Cardiac fibroblast (primary cell): ENCODE data around the gene TAC4.

Source experiments
- DNase-seq, 2 donors: peaks; one replicate each; pipeline versions ENCODE4 v3.0.0 to v3.0.0-alpha.2; 2010; ENCODE audit warnings: low read depth in 2 of 2
- H3K4me3 ChIP-seq, 2 donors: replicated peaks in 1 of 2; 1 replicate in 1 of 2; 2 replicates in 1 of 2; pipeline ENCODE4 v1.5.1; 2011; ENCODE audit warnings: low read depth in 2 of 2, low read length in 2 of 2, mild to moderate bottlenecking in 2 of 2, moderate library complexity in 1 of 2
- TF ChIP-seq, protein P1 (sequence below): IDR thresholded peaks from one replicate; pipeline ENCODE4 v1.5.1; 2011; ENCODE audit warnings: low read depth, mild to moderate bottlenecking, low read length, inconsistent platforms

Gene TAC4

DNA sequence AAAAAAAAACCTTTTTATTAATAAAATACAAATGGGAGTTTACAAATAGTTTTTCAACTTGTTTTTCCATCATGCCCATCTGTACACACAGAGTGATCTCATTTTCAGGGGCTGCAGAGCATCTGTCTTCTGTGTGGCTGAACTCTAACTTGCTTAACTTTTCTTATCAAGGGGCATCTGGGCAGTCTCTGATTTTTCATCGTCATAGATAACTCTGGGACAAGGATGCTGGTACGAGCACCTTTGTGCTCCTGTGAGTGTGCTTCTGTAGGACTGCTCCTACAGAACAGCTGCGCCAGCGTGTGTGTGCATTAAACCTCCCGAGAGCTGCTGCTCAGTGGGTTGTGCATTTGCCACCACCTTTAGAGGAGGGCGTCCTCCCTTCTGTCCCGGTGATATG is 34.6 kb upstream of the TAC4 start:
- DNase-seq: no peak
- TF ChIP-seq, protein P1, sequence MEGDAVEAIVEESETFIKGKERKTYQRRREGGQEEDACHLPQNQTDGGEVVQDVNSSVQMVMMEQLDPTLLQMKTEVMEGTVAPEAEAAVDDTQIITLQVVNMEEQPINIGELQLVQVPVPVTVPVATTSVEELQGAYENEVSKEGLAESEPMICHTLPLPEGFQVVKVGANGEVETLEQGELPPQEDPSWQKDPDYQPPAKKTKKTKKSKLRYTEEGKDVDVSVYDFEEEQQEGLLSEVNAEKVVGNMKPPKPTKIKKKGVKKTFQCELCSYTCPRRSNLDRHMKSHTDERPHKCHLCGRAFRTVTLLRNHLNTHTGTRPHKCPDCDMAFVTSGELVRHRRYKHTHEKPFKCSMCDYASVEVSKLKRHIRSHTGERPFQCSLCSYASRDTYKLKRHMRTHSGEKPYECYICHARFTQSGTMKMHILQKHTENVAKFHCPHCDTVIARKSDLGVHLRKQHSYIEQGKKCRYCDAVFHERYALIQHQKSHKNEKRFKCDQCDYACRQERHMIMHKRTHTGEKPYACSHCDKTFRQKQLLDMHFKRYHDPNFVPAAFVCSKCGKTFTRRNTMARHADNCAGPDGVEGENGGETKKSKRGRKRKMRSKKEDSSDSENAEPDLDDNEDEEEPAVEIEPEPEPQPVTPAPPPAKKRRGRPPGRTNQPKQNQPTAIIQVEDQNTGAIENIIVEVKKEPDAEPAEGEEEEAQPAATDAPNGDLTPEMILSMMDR: no peak
- H3K4me3 ChIP-seq: no peak overlapping the region

DNA sequence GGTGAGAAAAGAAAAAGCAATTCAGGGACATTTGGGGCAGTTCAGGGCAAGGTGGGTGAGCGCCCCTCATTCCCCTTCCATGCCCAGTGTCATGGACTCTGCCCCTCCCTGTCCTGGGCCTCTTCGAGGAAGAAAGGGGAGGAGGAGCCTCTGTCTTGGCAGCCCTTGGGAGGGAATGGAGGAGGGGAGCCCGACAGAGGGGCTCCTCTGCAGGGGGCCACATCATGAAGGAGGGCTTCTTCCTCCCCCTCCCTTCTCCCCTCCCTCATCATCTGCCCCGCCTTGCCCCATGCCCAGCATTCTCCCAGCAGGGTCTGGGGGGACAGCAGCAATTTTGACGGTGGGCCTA is 33.2 kb upstream of the TAC4 start:
- TF ChIP-seq, protein P1: no peak
- H3K4me3 ChIP-seq: no peak overlapping the region
- DNase-seq: no peak

DNA sequence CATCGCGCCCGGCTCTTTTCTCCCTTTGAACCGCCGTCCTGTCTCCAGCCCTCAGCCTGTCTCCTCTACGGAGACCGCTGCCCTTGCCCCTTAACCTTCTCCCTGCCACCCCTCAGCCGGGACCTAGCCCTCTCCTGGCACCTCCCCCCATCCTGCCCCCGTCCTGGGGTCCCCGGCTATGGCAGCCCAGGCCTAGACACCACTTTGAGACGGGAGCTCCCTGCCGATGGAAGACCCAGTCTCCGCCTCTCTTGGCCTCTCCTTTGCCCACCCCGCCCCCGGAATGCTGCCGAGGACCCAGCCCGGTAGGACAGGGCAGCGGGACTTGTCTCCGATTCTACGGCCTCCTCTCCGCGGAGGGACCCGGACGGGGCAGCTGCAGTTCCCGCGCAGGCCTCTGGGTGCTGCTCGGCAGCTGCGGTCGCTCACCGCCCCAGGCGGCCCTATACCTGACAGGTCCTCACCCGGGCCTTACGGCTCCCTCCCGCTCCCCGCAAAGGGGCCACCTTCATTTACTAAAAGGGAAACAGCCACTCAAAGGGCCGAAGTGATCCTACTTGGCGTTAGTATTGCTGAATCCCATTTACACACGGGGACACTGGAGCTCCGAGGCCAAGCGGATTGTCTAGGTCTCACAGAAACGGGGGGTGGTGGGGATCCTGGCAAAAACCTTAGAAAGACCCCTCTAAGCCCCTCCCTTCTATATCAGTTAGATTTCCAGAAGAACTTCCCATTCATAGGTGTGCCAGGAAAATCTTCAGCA is 32.6 kb upstream of the TAC4 start:
- peak; percentile 56 to 71 for DNase-seq
- TF ChIP-seq, protein P1: peak; percentile 99
- H3K4me3 ChIP-seq: no peak overlapping the region

DNA sequence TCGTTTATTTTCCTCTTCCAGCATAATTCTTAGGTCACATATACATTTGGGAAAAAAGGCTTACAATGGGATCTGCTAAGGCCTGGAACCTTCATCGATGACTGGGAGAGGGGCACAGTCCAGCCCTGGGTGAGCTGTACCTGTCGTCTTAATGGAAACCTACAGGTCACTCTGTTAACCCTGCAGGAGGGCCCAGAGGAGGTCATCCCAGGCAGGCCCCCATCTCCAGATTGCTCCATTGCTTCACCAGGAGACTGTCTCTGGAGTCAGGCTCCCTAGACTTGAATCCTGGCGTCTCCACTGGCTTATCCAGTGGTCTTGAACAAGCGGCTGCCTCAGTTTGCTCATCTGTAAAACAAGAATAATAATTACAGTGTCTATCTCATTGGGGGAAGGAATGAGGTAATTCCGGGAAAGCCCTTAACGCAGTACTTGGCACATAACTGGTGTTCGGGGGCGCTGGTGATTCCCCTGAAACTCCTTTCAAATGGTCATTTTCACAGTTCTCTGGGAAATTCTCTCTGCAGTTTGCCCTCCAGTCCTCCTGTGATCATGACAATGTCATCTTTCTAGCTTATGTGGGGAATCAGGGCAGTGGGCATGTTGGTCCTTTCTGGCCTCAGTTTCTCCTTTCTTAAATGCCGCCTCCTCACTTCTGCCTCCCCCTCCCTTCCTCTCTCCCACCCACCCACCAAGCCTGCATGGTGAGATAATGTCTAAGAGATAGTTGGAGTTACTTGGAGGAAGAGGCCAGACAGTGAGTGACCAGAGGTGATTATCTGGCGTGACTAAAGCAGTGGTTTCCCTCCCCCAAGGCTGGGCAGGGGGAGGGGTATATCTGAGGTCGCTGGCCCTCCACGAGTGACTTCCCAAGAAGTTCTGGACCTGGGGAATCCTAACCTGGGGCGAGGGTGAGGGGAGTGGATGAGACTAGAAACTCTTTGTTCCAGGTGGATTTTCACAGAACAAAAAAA is 31.3 kb upstream of the TAC4 start:
- DNase-seq: no peak
- TF ChIP-seq, protein P1: no peak
- no peak overlapping the region for H3K4me3 ChIP-seq

DNA sequence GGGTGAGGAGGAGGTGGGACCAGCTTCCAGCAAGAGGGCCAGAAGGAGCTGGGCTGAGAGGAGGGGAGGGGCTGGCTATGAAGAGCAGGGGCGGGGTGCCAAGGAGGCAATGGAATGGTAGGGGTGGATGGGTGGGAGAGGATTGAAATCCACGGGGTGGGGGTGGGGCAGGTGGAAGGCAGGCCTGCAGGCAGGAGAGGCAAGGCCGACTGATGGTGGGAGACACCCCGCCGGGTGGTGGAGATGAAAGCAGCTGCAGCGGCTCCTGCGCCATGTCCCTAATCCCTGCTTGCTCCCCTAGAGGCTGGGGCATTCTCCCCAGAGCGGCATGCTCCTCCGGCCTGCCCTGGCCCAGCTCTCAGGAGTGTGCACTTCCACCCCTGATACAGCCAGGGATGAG is 27.8 kb upstream of the TAC4 start:
- H3K4me3 ChIP-seq: no peak overlapping the region
- no peak for DNase-seq
- TF ChIP-seq, protein P1: no peak

DNA sequence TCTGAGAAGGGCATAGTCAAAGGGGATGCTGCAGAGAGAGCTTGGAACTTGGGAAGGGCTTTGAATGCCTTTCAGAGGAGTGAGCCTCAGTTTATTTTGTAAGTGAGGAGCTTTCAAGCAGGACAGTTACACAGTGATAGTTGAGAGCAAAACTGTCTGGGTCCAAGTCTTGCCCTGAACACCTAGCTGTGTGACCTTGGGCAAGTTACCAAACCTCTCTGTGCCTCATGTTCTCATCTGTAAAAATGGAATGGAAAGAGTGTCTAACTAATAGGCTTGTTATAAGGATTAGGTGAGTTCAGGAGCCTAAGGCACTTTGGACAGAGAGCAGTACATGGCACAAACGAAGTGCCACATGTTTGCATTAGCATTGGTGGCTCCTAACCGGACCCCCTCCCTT is 27.0 kb upstream of the TAC4 start:
- TF ChIP-seq, protein P1: no peak
- H3K4me3 ChIP-seq: no peak overlapping the region
- no peak for DNase-seq
